ENCODE data around the gene N4BP2. TPM values are rescaled to one million over a fixed set of nuclear protein-coding genes. Genes with fewer than 3 reads are reported as not detected.

Gene N4BP2
- total RNA-seq, 1 donor from 2014 or later, result 41.0 TPM

GRCh38 chr4:40178672-40179071 lies 122.0 kb downstream of the N4BP2 start:
- TF ChIP-seq, protein P1, sequence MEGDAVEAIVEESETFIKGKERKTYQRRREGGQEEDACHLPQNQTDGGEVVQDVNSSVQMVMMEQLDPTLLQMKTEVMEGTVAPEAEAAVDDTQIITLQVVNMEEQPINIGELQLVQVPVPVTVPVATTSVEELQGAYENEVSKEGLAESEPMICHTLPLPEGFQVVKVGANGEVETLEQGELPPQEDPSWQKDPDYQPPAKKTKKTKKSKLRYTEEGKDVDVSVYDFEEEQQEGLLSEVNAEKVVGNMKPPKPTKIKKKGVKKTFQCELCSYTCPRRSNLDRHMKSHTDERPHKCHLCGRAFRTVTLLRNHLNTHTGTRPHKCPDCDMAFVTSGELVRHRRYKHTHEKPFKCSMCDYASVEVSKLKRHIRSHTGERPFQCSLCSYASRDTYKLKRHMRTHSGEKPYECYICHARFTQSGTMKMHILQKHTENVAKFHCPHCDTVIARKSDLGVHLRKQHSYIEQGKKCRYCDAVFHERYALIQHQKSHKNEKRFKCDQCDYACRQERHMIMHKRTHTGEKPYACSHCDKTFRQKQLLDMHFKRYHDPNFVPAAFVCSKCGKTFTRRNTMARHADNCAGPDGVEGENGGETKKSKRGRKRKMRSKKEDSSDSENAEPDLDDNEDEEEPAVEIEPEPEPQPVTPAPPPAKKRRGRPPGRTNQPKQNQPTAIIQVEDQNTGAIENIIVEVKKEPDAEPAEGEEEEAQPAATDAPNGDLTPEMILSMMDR (IDR thresholded peaks at IDR 0.05; ENCODE audit: unreplicated experiment), result no peak
- H3K9me3 Mint-ChIP-seq, result peaks cover 4% of the 10 kb centered on the region
- H3K4me3 Mint-ChIP-seq, result no peak overlapping the region
- no peaks in the 10 kb centered on the region for H3K36me3 Mint-ChIP-seq
- H3K27ac Mint-ChIP-seq, result peak overlapping the region; percentile 2
- peaks cover 16% of the 10 kb centered on the region for H3K4me1 Mint-ChIP-seq
- DNase-seq (ENCODE audit: low spot score in 2 of 2, unreplicated experiment in 2 of 2), result no peak
- no peaks in the 10 kb centered on the region for H3K27me3 Mint-ChIP-seq (ENCODE audit: low read depth)

DNA sequence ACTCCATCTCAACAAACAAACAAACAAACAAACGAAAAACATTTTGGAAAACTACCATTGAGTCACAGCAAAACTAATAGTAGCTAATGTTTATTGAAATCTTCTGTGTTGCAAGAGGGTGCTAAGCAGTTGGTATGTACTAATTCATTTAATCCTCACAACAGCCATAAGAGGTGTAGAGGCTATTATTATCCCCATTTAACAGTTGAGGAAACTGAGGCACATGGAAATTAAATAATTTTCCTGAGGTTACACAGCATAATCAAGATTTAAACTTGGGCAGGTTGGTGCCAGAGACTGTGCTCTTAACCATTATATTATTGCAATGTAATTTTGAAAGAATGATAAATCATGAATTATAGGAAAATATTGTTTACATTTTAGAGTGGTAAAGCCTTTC lies 122.7 kb downstream of the N4BP2 start:
- Mint-ChIP-seq H3K36me3 (no peaks in the 10 kb centered on the region), H3K27me3 (ENCODE audit: low read depth) (no peaks in the 10 kb centered on the region), H3K4me3 (no peak overlapping the region), H3K4me1 (peaks cover 16% of the 10 kb centered on the region), H3K9me3 (peaks cover 4% of the 10 kb centered on the region), H3K27ac (no peak overlapping the region)
- TF ChIP-seq, protein P1 (IDR thresholded peaks at IDR 0.05; ENCODE audit: unreplicated experiment), result no peak
- no peak for DNase-seq (ENCODE audit: low spot score in 2 of 2, unreplicated experiment in 2 of 2)

DNA sequence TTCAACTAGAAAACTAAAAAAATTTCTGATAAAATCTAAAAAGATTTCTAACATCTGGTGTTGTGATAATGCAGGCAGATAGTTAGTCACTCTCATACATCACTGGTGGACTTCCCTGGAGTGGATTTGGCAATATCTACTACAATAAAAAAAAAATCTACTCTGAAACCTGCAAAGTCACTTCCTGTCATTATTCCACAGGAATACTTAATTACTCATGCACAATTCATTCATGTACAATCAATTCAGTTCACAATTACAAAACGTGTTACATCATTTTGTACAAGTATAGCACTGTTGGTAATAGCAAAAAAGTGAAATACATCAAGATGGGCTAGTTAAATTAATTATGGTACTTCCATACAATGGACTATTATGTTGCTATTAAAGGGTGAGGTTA lies 123.7 kb downstream of the N4BP2 start:
- no peak for DNase-seq (ENCODE audit: low spot score in 2 of 2, unreplicated experiment in 2 of 2)
- Mint-ChIP-seq H3K4me3 (no peak overlapping the region), H3K9me3 (peaks cover 4% of the 10 kb centered on the region), H3K4me1 (peaks cover 16% of the 10 kb centered on the region), H3K27ac (no peak overlapping the region), H3K36me3 (no peaks in the 10 kb centered on the region), H3K27me3 (ENCODE audit: low read depth) (no peaks in the 10 kb centered on the region)
- TF ChIP-seq, protein P1 (IDR thresholded peaks at IDR 0.05; ENCODE audit: unreplicated experiment), result no peak

- Mint-ChIP-seq H3K9me3 (peaks cover 4% of the 10 kb centered on the region), H3K36me3 (no peaks in the 10 kb centered on the region), H3K4me3 (no peak overlapping the region), H3K4me1 (peaks cover 8% of the 10 kb centered on the region), H3K27ac (no peak overlapping the region), H3K27me3 (ENCODE audit: low read depth) (no peaks in the 10 kb centered on the region)
- TF ChIP-seq, protein P1 (IDR thresholded peaks at IDR 0.05; ENCODE audit: unreplicated experiment), result no peak
- DNase-seq (ENCODE audit: low spot score in 2 of 2, unreplicated experiment in 2 of 2), result no peak
Observed at GRCh38 chr4:40182001-40182400, 125.4 kb downstream of the N4BP2 start.

DNA sequence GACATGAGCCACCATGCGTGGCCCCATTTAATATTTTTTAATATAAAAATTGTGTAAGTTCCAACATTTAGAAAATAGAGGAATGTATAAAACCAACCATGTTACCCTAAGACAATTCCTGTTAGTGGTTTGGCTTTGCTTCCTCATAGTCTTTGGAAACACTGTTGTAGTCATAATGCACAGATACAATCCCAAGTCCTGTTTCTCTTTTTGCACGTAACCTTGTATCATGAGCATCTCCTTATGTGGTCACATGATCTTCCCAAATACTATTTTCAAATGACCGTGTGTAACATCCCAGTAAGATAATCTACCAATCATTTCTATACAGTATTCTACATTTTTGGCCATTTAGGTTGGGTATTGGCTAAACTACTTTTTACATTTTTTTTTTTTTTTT lies 126.3 kb downstream of the N4BP2 start:
- H3K4me3 Mint-ChIP-seq, result no peak overlapping the region
- no peak for DNase-seq (ENCODE audit: low spot score in 2 of 2, unreplicated experiment in 2 of 2)
- H3K27ac Mint-ChIP-seq, result no peak overlapping the region
- TF ChIP-seq, protein P1 (IDR thresholded peaks at IDR 0.05; ENCODE audit: unreplicated experiment), result no peak
- no peaks in the 10 kb centered on the region for H3K27me3 Mint-ChIP-seq (ENCODE audit: low read depth)
- peaks cover 4% of the 10 kb centered on the region for H3K9me3 Mint-ChIP-seq
- peaks cover 8% of the 10 kb centered on the region for H3K4me1 Mint-ChIP-seq
- no peaks in the 10 kb centered on the region for H3K36me3 Mint-ChIP-seq
